Activated CD4-positive, alpha-beta memory T cell treated with anti-CD3 and anti-CD28 coated beads for 36 hours (primary cell): Measurements from ENCODE around the gene PRMT3. TPM values are rescaled to one million over a fixed set of nuclear protein-coding genes. Genes with fewer than 3 reads are reported as not detected.

ENCODE experiments used
- CTCF ChIA-PET: fragments of 350-600 bp; sonication (Branson Sonifier 250); formaldehyde crosslinking; loops from one replicate; lab custom pipeline; 2021; ENCODE audit warnings: antibody characterized with exemption, inconsistent platforms; lab: Charles Lee
- POLR2A ChIA-PET: fragments of 350-600 bp; sonication (Branson Sonifier 250); formaldehyde crosslinking; loops from one replicate; lab custom pipeline; 2021; ENCODE audit warnings: antibody characterized with exemption; lab: Charles Lee
- DNase-seq: peaks from one replicate; pipeline ENCODE4 v3.0.0-alpha.2; 2020
- H3K27ac Mint-ChIP-seq: one replicate; pipeline ENCODE4 v1.8.0; 2021; ENCODE audit warnings: mixed read lengths
- H3K27me3 Mint-ChIP-seq: one replicate; pipeline ENCODE4 v1.8.0; 2021; ENCODE audit warnings: mixed read lengths
- H3K36me3 Mint-ChIP-seq: one replicate; pipeline ENCODE4 v1.8.0; 2021; ENCODE audit warnings: mixed read lengths
- H3K4me1 Mint-ChIP-seq: one replicate; pipeline ENCODE4 v1.8.0; 2021; ENCODE audit warnings: low read depth, mixed read lengths
- H3K4me3 Mint-ChIP-seq: one replicate; pipeline ENCODE4 v1.8.0; 2021; ENCODE audit warnings: mild to moderate bottlenecking, mixed read lengths
- H3K9me3 Mint-ChIP-seq: one replicate; pipeline ENCODE4 v1.8.0; 2021; ENCODE audit warnings: mixed read lengths
- intact Hi-C: fragments of 100-400 bp; cut with micrococcal nuclease; formaldehyde crosslinking; loops from one replicate; pipeline ENCODE4 v1.15.1; 2023
- total RNA-seq, 2 experiments: library from RNA; stranded (reverse); gene quantifications; one replicate each; pipeline ENCODE4 v1.2.3, GENCODE V29; 2021

The PRMT3 gene
- total RNA-seq, 2 experiments from 2014 or later = 31.2 to 33.2 TPM

DNA sequence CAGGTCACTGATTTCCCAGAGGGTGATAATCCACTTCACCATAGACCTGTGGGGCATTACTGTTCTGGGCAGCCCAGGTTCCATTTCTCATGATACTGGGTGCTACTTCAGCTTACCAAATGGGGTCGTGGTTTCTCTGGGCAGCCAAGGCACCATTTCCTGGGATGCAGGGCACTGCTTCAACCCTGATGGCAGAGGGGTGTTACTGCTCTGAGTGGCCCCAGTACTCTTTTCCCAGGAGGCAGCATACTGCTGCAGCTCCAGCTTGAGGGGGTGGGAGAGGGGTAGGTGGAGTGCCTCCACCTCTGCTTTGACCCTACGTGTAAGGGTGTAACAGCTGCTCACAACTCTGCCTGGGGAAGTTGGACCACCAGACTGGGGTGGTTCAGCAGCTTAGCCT is 51.1 kb downstream of the PRMT3 start:
- Mint-ChIP-seq H3K9me3 (no peaks in the 10 kb centered on the region), H3K4me3 (no peak overlapping the region), H3K36me3 (peaks cover 23% of the 10 kb centered on the region), H3K27me3 (no peaks in the 10 kb centered on the region), H3K4me1 (peaks cover 2% of the 10 kb centered on the region), H3K27ac (no peak overlapping the region)
- CTCF ChIA-PET = interaction anchor here (2.9 kb wide), 1 partner anchor 41 kb away, joined by 13 read pairs; no protein-coding TSS in a partner anchor
- no peak for DNase-seq
- POLR2A ChIA-PET = no interaction called here
- intact Hi-C loops = no loop called here

DNA sequence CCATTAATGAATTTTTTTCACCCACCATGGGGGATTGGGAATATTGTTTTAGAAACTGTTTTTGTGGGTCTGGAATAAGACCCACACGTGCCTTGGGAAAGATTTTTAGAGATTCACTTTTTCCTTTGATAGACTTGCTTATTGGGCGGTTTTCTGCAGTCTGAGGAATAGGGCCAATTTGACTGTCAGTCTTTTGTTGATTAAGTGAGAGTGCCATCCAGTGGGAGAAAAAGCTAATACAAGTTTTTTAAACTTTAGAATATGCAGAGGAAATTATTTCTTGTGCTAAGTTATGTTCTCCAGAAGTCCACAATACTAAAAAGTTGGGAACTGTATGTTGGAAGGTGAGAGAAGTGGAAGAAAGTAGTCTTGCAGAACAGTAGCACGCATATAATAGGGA is 56.1 kb downstream of the PRMT3 start:
- Mint-ChIP-seq H3K27me3 (no peaks in the 10 kb centered on the region), H3K36me3 (peaks cover 4% of the 10 kb centered on the region), H3K4me3 (no peak overlapping the region), H3K4me1 (no peaks in the 10 kb centered on the region), H3K9me3 (no peaks in the 10 kb centered on the region), H3K27ac (no peak overlapping the region)
- DNase-seq = no peak
- intact Hi-C loops = loop anchor here (2.0 kb wide), 1 partner anchor 47 kb away; no protein-coding TSS in a partner anchor
- ChIA-PET POLR2A (no interaction called here), CTCF (interaction anchor here (1.0 kb wide), 2 partner anchors 47 to 90 kb away, joined by 6 to 7 read pairs; no protein-coding TSS in a partner anchor)

DNA sequence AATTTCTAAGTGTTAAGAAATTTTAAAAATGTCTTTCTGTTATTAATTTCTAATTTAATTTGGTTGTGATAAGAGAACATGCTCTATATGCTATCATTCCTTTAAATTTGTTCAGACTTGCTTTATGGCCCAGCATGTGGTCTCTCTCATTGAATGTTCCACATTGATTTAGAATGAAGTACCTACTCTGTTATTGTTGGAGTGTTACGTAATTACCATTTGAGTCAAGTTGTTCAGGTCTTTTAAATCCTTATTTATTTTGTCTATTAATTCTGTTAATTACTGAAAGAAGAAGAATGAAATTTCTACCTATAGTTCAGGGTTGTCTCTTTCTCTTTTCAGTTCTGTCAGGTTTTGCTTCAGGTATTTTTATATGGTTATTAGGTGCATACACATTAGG is 57.0 kb downstream of the PRMT3 start:
- CTCF ChIA-PET = interaction anchor here (1.0 kb wide), 1 partner anchor 48 kb away, joined by 7 read pairs; no protein-coding TSS in a partner anchor
- Mint-ChIP-seq H3K27ac (no peak overlapping the region), H3K4me3 (no peak overlapping the region), H3K9me3 (no peaks in the 10 kb centered on the region), H3K27me3 (no peaks in the 10 kb centered on the region), H3K36me3 (peaks cover 2% of the 10 kb centered on the region), H3K4me1 (no peaks in the 10 kb centered on the region)
- DNase-seq = no peak
- POLR2A ChIA-PET = no interaction called here
- intact Hi-C loops = no loop called here

DNA sequence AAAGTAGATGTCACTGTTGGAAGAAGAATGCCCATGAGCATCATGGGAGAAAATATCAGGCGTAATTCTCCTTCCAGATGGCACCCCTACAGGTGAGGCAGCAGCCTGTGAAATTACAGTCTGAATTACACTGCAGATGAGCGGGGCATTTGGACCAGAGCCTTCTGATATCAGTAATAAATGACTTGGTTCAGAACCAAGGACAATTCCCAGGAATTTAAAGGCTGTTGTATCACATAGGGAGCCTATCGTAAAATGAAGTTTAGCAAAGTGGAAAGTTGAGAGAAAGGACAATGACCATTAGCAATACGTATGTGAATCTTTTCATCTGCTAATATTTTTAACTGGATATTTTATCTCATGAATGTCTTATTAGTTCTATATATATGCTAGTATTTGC is 61.3 kb downstream of the PRMT3 start:
- intact Hi-C loops = no loop called here
- H3K27me3 Mint-ChIP-seq = no peaks in the 10 kb centered on the region
- H3K9me3 Mint-ChIP-seq = no peaks in the 10 kb centered on the region
- ChIA-PET POLR2A (no interaction called here), CTCF (no interaction called here)
- peaks cover 3% of the 10 kb centered on the region for H3K4me1 Mint-ChIP-seq
- no peak overlapping the region for H3K4me3 Mint-ChIP-seq
- peaks cover 24% of the 10 kb centered on the region for H3K36me3 Mint-ChIP-seq
- no peak overlapping the region for H3K27ac Mint-ChIP-seq
- DNase-seq = no peak

DNA sequence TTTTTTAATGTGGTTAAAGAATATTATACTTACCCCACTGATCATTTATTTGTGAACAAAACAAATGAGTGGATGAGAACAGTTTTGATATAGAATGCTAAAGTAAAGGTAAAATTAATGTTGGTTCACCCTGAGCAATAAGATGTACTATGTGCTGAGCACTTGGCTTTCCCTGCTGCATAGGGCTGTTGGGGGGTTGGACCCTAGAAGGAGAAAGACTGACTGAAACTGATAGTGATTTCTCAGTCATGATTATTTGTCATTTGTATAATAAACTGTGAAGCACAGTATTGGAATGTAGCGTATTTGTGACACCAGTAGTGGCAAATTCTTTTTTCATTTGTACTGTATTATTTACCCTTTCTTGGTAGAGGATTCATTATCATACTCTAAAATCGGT is 63.3 kb downstream of the PRMT3 start:
- POLR2A ChIA-PET = no interaction called here
- DNase-seq = no peak
- no peaks in the 10 kb centered on the region for H3K27me3 Mint-ChIP-seq
- no peak overlapping the region for H3K27ac Mint-ChIP-seq
- peaks cover 3% of the 10 kb centered on the region for H3K4me1 Mint-ChIP-seq
- peaks cover 26% of the 10 kb centered on the region for H3K36me3 Mint-ChIP-seq
- intact Hi-C loops = no loop called here
- no peaks in the 10 kb centered on the region for H3K9me3 Mint-ChIP-seq
- CTCF ChIA-PET = interaction anchor here (0.6 kb wide), 1 partner anchor 1190 kb away, joined by 3 read pairs; no protein-coding TSS in a partner anchor
- no peak overlapping the region for H3K4me3 Mint-ChIP-seq

DNA sequence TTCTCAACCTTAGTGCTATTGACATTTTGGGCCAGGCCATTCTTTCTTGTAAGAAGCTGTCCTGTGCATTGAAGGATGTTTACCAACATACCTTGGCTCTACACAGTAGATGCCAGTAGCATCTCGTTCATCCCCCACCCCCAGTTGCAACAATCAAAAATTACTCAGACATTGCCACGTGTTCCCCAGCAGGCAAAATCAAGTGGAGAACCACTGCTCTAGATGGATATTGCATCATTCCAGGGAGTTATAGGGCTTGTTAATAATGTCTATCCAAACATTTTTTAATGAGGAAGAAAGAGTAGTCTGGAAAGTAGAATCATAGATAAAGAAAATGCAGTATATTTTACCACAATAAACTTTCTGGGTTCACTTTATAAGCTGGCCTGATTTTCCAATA is 64.1 kb downstream of the PRMT3 start:
- ChIA-PET POLR2A (no interaction called here), CTCF (interaction anchor here (0.6 kb wide), 1 partner anchor 1191 kb away, joined by 3 read pairs; no protein-coding TSS in a partner anchor)
- intact Hi-C loops = no loop called here
- no peak overlapping the region for H3K27ac Mint-ChIP-seq
- H3K9me3 Mint-ChIP-seq = no peaks in the 10 kb centered on the region
- peaks cover 26% of the 10 kb centered on the region for H3K36me3 Mint-ChIP-seq
- H3K4me3 Mint-ChIP-seq = no peak overlapping the region
- H3K4me1 Mint-ChIP-seq = peaks cover 3% of the 10 kb centered on the region
- no peaks in the 10 kb centered on the region for H3K27me3 Mint-ChIP-seq
- DNase-seq = no peak

DNA sequence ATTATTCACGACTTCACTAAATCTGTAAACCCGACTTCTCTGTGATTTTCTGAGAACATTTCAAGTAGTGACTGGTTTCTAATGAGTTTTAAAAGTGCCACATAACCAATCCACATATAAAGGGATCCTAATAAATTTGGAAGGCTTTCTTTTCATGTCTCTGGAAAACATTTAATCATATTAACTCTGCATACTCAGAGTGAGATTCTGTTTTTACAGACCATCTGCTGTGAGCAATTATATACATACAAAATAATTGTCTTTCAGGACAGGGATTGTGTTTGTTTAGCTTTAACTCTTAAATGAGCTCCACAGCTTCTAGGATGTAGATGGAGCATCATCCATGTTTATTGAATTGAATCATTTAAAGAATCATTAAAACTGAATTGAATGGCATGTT is 65.1 kb downstream of the PRMT3 start:
- peaks cover 29% of the 10 kb centered on the region for H3K36me3 Mint-ChIP-seq
- POLR2A ChIA-PET = no interaction called here
- H3K4me3 Mint-ChIP-seq = no peak overlapping the region
- peaks cover 3% of the 10 kb centered on the region for H3K4me1 Mint-ChIP-seq
- no peaks in the 10 kb centered on the region for H3K9me3 Mint-ChIP-seq
- intact Hi-C loops = no loop called here
- no peak for DNase-seq
- no peaks in the 10 kb centered on the region for H3K27me3 Mint-ChIP-seq
- H3K27ac Mint-ChIP-seq = no peak overlapping the region
- CTCF ChIA-PET = no interaction called here

DNA sequence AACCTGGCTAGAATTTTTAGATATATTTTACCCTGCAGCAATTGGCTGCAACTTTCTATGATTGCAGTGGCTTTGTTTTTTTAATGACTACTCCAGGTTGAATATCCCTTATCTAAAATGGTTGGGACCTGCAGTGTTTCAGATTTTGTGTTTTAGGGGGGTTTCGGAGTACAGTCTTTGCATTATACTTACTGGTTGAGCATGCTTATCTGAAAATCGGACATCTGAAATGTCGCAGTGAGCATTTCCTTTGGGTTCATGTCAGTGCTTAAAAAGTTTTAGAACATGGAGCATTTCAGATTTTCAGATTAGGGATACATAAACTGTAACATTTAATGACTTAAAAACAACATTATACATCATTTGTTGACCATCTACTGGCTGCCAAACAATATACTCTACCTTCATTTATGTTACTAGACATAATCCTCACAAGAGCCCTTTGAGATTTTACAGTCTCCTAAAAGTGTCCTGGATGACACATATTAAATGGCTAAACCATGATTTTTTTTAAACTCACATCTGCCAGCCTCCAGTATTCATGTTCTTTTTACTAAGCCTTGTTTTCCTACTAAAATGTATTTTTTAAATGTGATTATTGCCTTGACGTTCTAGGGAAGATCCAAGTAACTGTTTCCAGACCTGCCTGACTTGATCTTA is 66.3 kb downstream of the PRMT3 start:
- Mint-ChIP-seq H3K4me1 (peaks cover 3% of the 10 kb centered on the region), H3K27ac (no peak overlapping the region), H3K36me3 (peaks cover 29% of the 10 kb centered on the region), H3K27me3 (no peaks in the 10 kb centered on the region), H3K9me3 (no peaks in the 10 kb centered on the region), H3K4me3 (no peak overlapping the region)
- DNase-seq = no peak
- intact Hi-C loops = no loop called here
- CTCF ChIA-PET = interaction anchor here (0.6 kb wide), 1 partner anchor 171 kb away, joined by 3 read pairs; no protein-coding TSS in a partner anchor
- POLR2A ChIA-PET = no interaction called here

DNA sequence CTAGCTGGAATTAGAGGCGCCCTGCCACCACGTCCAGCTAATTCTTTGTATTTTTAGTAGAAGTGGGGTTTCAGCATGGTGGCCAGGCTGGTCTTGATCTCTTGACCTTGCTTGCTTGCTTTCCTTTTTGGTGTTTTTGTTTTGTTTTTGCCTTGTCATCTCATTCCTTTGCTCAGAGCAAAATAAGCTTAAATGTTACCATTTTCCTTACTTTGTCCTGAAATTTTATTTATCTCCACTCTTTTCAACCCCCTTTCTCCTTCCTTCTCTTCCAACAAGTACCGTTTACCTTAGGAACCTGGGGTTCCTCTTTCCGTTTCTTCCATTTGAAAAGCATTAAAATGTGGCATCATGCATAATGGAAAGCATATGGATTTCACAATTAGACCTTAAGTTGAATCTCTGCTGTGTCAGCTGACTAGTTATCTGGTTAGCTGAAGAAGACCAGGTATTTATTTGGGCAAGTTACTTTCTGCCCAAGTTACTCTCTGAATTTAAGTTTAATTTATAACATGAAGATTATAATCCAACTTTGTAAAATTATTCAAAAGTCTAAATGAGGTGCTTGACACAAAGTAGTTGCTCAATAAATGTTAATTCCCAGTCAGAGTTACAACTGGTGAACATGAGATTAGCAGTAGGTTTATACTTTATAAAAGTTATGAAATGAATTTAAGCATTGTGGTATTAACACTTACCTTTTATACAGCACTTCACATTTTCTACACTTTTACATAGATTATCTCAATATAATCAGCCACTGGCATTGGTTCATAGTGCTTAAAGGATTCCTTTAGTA is 69.7 kb downstream of the PRMT3 start:
- H3K4me1 Mint-ChIP-seq = no peaks in the 10 kb centered on the region
- no peak overlapping the region for H3K27ac Mint-ChIP-seq
- H3K9me3 Mint-ChIP-seq = no peaks in the 10 kb centered on the region
- DNase-seq = no peak
- ChIA-PET CTCF (no interaction called here), POLR2A (no interaction called here)
- H3K4me3 Mint-ChIP-seq = no peak overlapping the region
- H3K36me3 Mint-ChIP-seq = peaks cover 21% of the 10 kb centered on the region
- H3K27me3 Mint-ChIP-seq = no peaks in the 10 kb centered on the region
- intact Hi-C loops = no loop called here

DNA sequence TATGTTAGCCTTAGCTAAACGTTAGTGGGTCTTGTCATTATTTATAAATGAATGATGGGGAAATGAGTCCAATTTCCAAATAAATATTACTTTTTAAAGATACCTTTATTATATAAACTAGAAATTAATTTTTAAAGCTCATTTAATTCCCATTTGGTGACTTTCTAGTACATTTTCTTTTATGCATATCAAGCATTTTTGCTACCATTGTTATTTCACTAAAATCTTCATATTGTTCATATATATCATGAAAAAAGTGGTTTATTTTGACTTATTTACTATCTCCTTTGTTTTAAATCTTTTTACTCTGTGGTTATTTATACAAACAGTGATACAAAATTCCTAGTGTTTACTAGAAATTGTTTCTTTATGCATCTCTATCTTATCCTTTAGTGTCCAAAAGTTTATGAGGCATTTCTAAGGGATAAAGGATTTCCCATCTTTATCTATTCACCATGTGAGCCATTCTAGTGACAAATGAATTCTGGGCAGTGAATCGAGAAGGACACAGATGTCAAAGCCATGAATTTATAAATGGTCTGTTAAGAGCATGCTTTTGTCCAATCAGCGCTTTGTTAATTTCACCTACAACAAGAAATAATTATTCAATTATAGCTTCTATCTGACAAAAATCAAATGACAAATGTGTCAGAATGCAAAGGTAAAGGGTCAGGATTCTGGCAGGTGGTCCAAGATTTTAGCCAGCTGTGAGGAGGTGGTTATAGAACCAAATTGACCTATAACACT is 70.6 kb downstream of the PRMT3 start:
- intact Hi-C loops = no loop called here
- CTCF ChIA-PET = no interaction called here
- Mint-ChIP-seq H3K9me3 (no peaks in the 10 kb centered on the region), H3K27ac (no peak overlapping the region), H3K27me3 (no peaks in the 10 kb centered on the region), H3K36me3 (peaks cover 20% of the 10 kb centered on the region), H3K4me3 (no peak overlapping the region), H3K4me1 (no peaks in the 10 kb centered on the region)
- DNase-seq = no peak
- POLR2A ChIA-PET = no interaction called here

DNA sequence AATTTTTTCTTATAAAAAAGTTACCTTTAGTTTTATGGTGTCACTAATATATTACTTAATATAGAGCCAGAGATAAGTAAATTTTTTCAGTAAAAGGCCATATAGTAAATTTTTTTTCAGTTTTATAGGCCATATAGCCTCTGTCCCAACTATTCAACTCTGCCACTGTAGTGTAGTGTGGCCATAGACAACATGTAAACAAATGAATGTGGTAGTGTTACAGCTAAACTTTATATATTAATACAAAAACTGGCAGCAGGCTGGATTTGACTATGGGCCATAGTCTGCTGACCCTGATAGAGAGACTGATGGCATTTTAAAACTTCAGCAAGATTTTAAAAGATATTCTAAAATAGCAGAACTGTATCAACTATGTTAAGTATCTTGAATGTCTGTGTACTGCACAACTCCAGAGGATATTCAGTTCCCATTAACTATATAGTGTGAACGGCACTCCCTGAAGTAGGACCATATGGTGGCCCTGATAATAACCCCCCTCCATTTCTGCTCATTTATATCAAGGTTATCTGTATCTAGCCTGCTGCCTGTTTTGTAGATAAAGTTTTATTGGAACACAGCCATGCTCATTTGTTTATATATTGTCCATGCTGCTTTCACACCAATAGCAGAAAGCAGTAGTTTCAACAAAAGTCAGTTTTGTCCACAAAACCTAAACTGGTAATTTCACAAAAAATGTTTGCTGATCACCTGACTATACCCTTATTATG is 71.6 kb downstream of the PRMT3 start:
- Mint-ChIP-seq H3K27ac (no peak overlapping the region), H3K4me3 (no peak overlapping the region), H3K4me1 (no peaks in the 10 kb centered on the region), H3K27me3 (no peaks in the 10 kb centered on the region), H3K9me3 (no peaks in the 10 kb centered on the region), H3K36me3 (peaks cover 17% of the 10 kb centered on the region)
- POLR2A ChIA-PET = no interaction called here
- DNase-seq = no peak
- CTCF ChIA-PET = interaction anchor here (1.1 to 1.9 kb wide), 2 partner anchors 62 to 151 kb away, joined by 3 to 5 read pairs; no protein-coding TSS in a partner anchor
- intact Hi-C loops = no loop called here
